T follicular helper cell (primary cell): ENCODE measurements around the gene LRRC17.

Experiments used
- DNase-seq: peaks from one replicate; pipeline ENCODE4 v3.0.0-alpha.2; 2020; ENCODE audit warnings: low read depth

Gene LRRC17

GRCh38 chr7:102988631-102989560 lies 76.1 kb downstream of the LRRC17 start:
- no peak for DNase-seq

- no peak for DNase-seq
Observed at GRCh38 chr7:102990642-102991041, 77.8 kb downstream of the LRRC17 start.

DNA sequence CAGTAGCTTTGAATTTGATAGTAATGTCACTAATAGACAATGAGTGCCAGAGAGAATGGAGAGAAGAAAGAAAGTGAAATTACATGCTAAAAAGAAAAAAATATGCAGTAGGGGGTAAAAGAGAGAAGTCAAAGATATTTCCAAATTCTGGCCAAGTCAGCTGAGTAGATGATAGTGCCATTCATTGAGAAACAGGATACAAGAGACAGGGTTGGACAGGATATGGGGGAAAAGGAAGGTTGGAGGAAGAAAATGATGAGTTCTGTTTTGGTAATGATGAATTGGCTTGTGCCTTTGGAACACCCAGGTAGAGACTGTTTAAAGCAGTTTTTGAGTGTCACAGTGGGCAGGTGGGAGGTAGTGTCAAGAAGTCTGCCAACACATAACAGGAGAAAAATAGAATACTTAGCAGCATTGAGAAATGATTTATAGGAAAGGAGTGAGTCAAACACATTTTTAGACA lies 78.3 kb downstream of the LRRC17 start:
- no peak for DNase-seq

- no peak for DNase-seq
Observed at GRCh38 chr7:102991540-102992214, 78.9 kb downstream of the LRRC17 start.

GRCh38 chr7:102992509-102992937 lies 79.7 kb downstream of the LRRC17 start:
- no peak for DNase-seq

DNA sequence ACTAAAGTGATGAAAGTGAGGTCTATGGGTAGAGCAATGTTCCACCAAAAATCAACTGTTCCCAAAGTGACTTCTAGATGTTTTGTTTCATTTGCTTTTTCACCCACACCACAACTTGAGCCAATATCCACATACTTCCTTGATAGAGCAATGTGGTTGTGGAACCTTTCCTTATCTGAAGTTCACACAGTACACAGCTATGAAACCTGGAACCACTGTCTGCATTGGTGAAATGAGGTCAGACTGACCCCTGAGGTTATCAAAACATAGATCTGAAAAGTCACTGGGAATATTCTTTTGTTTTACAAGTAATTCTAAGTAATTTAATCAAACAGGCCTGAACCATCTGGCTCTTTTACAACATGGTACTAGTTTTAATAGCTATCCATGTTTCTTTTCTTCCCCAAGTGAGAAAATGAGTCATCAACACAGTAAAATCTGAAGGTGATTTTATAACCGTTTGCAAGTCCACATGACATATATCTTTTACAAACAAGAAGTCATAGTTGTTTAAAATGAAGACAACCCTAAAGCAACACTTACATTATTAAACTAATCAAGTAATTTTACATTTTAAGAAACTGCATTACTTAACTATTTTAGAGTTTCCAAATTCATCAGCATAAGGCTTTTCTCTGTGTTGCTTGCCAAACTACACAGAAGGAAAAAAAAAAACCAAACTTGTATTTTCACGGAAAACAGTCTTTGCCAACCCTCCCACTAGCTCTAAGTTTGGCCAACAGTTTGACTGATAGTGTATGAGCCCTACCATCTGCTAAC lies 80.3 kb downstream of the LRRC17 start:
- no peak for DNase-seq

DNA sequence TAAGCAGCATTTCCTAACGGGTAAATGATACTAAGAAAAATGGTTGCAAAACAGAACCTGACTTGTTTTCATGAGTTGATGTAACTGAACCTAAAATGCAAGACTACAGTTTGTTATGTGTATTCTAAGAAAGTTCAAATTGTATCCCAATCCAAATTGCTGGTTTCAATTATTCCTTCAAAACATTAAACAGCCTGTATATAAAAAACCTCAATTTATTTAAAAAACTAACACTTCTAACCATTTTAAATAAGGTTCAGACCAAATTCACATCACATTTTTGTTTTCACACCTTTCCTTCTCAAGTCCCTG lies 80.9 kb downstream of the LRRC17 start:
- DNase-seq: no peak

- no peak for DNase-seq
Observed at GRCh38 chr7:102994567-102994966, 81.8 kb downstream of the LRRC17 start.
